ENCODE data around the gene CPNE6. TPM values are rescaled to one million over a fixed set of nuclear protein-coding genes. Genes with fewer than 3 reads are reported as not detected.

The CPNE6 gene
- total and polyA plus RNA-seq, 2 of the 13 experiments (the other 11 are each of a cell fraction or from before 2014, with no cell fraction given), result not detected

DNA sequence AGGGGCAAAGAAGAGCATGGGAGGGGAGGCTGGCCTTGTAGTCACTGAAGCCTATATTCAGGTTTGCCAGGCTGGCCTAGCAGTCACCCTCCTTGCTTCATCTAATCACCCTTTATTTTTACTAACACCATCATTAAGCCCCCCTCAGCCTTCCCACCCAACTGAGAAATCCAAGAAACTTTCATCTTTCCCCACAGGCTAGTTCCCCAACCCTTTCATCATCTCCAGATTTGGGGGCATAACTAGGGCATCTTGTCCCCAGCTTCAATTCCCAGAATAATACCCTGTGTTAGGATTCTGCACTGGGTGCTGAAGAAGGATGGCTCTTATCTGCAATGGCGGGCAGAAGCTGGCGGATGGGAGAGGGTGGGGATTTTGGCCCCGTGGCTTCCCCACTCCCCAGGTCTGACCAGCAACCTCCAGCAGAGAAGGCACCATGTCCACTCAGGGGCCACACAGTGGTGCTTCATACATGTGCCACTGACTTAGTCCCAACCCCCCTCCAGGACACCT is 29.7 kb downstream of the CPNE6 start (continued):
- TF ChIP-seq TBX2 (CRISPR knock-in tag; IDR thresholded peaks at IDR 0.05; ENCODE audit: borderline replicate concordance) (0 out of 2 replicates have a peak, but pooled peaks have one; percentile 26), PLRG1 (conservative IDR thresholded peaks at IDR 0.05) (no peak), DNMT1 (CRISPR knock-in tag; IDR thresholded peaks at IDR 0.05) (peak; percentile 73; the same call in 1 of the 2 replicates), ZSCAN21 (CRISPR knock-in tag; IDR thresholded peaks at IDR 0.05; ENCODE audit: borderline replicate concordance) (no peak), ZNF331 (CRISPR knock-in tag; IDR thresholded peaks at IDR 0.05) (no peak), ZFX (CRISPR knock-in tag; IDR thresholded peaks at IDR 0.05; ENCODE audit: low read depth) (peak; percentile 29; the same call in 1 of the 2 replicates), ZNF777 (CRISPR knock-in tag; IDR thresholded peaks at IDR 0.05) (no peak), ZNF616 (CRISPR knock-in tag; IDR thresholded peaks at IDR 0.05; ENCODE audit: low read depth) (no peak), ZNF839 (CRISPR knock-in tag; IDR thresholded peaks at IDR 0.05; ENCODE audit: borderline replicate concordance) (no peak), HES4 (CRISPR knock-in tag; IDR thresholded peaks at IDR 0.05; ENCODE audit: borderline replicate concordance) (no peak), KLF16 (CRISPR knock-in tag; IDR thresholded peaks at IDR 0.05) (0 out of 4 replicates have a peak, but pooled peaks of 1 of the 2 experiments have one; percentile 24), CAMTA2 (CRISPR knock-in tag; IDR thresholded peaks at IDR 0.05; ENCODE audit: borderline replicate concordance) (no peak; the same call in 1 of the 2 replicates), POLR2AphosphoS5 (IDR thresholded peaks at IDR 0.05; ENCODE audit: low read depth, low read length) (peak; percentile 21; the same call in 1 of the 2 replicates), ZC3H4 (CRISPR knock-in tag; IDR thresholded peaks at IDR 0.05; ENCODE audit: borderline replicate concordance) (peak; percentile 88; the same call in 1 of the 2 replicates), NFIB (CRISPR knock-in tag; IDR thresholded peaks at IDR 0.05; ENCODE audit: borderline replicate concordance) (no peak), ZNF605 (CRISPR knock-in tag; IDR thresholded peaks at IDR 0.05) (0 out of 2 replicates have a peak, but pooled peaks have one; percentile 16)
- TF ChIP-seq, protein P1, sequence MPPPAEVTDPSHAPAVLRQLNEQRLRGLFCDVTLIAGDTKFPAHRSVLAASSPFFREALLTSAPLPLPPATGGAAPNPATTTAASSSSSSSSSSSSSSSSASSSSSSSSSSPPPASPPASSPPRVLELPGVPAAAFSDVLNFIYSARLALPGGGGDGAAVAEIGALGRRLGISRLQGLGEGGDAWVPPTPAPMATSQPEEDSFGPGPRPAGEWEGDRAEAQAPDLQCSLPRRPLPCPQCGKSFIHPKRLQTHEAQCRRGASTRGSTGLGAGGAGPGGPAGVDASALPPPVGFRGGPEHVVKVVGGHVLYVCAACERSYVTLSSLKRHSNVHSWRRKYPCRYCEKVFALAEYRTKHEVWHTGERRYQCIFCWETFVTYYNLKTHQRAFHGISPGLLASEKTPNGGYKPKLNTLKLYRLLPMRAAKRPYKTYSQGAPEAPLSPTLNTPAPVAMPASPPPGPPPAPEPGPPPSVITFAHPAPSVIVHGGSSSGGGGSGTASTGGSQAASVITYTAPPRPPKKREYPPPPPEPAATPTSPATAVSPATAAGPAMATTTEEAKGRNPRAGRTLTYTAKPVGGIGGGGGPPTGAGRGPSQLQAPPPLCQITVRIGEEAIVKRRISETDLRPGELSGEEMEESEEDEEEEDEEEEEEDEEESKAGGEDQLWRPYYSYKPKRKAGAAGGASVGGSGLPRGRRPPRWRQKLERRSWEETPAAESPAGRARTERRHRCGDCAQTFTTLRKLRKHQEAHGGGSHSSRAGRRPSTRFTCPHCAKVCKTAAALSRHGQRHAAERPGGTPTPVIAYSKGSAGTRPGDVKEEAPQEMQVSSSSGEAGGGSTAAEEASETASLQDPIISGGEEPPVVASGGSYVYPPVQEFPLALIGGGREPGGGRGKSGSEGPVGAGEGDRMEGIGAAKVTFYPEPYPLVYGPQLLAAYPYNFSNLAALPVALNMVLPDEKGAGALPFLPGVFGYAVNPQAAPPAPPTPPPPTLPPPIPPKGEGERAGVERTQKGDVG (CRISPR knock-in tag; IDR thresholded peaks at IDR 0.05; ENCODE audit: borderline replicate concordance), result no peak
- TF ChIP-seq, protein P2, sequence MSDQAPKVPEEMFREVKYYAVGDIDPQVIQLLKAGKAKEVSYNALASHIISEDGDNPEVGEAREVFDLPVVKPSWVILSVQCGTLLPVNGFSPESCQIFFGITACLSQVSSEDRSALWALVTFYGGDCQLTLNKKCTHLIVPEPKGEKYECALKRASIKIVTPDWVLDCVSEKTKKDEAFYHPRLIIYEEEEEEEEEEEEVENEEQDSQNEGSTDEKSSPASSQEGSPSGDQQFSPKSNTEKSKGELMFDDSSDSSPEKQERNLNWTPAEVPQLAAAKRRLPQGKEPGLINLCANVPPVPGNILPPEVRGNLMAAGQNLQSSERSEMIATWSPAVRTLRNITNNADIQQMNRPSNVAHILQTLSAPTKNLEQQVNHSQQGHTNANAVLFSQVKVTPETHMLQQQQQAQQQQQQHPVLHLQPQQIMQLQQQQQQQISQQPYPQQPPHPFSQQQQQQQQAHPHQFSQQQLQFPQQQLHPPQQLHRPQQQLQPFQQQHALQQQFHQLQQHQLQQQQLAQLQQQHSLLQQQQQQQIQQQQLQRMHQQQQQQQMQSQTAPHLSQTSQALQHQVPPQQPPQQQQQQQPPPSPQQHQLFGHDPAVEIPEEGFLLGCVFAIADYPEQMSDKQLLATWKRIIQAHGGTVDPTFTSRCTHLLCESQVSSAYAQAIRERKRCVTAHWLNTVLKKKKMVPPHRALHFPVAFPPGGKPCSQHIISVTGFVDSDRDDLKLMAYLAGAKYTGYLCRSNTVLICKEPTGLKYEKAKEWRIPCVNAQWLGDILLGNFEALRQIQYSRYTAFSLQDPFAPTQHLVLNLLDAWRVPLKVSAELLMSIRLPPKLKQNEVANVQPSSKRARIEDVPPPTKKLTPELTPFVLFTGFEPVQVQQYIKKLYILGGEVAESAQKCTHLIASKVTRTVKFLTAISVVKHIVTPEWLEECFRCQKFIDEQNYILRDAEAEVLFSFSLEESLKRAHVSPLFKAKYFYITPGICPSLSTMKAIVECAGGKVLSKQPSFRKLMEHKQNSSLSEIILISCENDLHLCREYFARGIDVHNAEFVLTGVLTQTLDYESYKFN (CRISPR knock-in tag; conservative IDR thresholded peaks at IDR 0.05), result 0 out of 2 replicates have a peak, but pooled peaks have one; percentile 22

Measured in HepG2 (cell line).